Duodenal mucosa (tissue), 2 donors: Measurements from ENCODE around the gene CKB.

Experiments
- H3K27ac ChIP-seq: one replicate; pipeline ENCODE4 v1.7.0; 2013; ENCODE audit warnings: low read depth, low read length
- H3K27me3 ChIP-seq, 2 donors: one replicate each; pipeline ENCODE4 v1.7.0; 2013; ENCODE audit warnings: low read length in 2 of 2, control low read depth in 1 of 2; ENCODE audit not compliant: insufficient read depth in 2 of 2, control insufficient read depth in 1 of 2
- H3K36me3 ChIP-seq, 2 donors: one replicate each; pipeline ENCODE4 v1.7.0; 2013; ENCODE audit warnings: low read length in 2 of 2, control low read depth in 1 of 2; ENCODE audit not compliant: insufficient read depth in 2 of 2, control insufficient read depth in 1 of 2
- H3K4me1 ChIP-seq, 2 donors: one replicate each; pipeline ENCODE4 v1.7.0; 2013; ENCODE audit warnings: low read length in 2 of 2, control low read depth in 1 of 2; ENCODE audit not compliant: insufficient read depth in 2 of 2, control insufficient read depth in 1 of 2
- H3K4me3 ChIP-seq, 2 donors: one replicate each; pipeline ENCODE4 v1.7.0; 2013; ENCODE audit warnings: low read length in 2 of 2, low read depth in 1 of 2
- H3K9ac ChIP-seq, 2 donors: one replicate each; pipeline ENCODE4 v1.7.0; 2013; ENCODE audit warnings: low read length in 2 of 2, low read depth in 1 of 2
- H3K9me3 ChIP-seq, 2 donors: one replicate each; pipeline ENCODE4 v1.7.0; 2013; ENCODE audit warnings: low read length in 2 of 2, control low read depth in 1 of 2; ENCODE audit not compliant: control insufficient read depth in 1 of 2

CKB gene

DNA sequence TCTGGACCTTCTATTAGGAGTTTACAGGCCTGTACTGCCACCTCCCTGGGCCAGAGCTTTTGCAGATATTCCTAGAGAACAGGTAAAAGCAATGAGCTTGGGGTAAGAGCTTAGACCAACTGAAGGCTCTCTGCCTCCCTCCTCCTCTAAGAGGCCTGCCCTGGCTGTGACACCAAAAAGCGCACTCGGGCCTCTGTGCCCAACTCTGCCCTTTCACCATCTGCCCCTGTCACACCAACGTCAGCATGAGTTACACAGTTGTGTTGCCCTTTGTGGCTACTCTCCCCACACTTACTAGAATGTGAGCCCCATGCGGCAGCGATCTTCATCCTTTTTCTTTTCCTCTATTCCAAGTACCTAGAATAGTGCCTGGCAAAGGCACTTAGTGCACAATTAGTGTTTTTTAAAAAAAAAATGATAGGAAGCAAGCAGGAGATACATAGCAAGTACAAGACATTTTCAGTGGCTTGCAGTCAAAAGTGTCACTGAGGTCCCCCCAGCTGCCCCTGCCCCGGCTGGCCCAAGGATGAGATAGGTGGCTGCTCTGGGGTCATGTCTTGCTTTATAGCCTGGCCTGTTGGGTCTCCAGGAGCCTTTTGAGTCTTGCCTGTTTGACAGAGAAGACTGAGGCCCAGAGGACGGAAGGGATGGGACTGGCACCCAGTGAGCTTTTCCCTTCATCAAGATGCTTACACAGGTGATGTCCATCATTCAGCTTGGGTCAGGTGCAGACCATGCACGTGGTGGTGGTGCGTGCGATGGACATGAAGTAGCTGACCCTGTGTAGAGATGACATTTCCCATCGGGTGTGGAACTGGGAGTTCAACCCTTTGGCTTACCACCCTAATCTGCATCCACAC is 12.5 kb downstream of the CKB start:
- no peak overlapping the region for H3K9ac ChIP-seq
- H3K4me3 ChIP-seq, result no peak overlapping the region
- peaks cover 14 to 15% of the 10 kb centered on the region in 2 donors for H3K4me1 ChIP-seq
- H3K9me3 ChIP-seq, result no peaks in the 10 kb centered on the region
- no peaks in the 10 kb centered on the region for H3K27me3 ChIP-seq
- H3K36me3 ChIP-seq, result peaks cover 17 to 37% of the 10 kb centered on the region in 2 donors
- no peak overlapping the region for H3K27ac ChIP-seq

DNA sequence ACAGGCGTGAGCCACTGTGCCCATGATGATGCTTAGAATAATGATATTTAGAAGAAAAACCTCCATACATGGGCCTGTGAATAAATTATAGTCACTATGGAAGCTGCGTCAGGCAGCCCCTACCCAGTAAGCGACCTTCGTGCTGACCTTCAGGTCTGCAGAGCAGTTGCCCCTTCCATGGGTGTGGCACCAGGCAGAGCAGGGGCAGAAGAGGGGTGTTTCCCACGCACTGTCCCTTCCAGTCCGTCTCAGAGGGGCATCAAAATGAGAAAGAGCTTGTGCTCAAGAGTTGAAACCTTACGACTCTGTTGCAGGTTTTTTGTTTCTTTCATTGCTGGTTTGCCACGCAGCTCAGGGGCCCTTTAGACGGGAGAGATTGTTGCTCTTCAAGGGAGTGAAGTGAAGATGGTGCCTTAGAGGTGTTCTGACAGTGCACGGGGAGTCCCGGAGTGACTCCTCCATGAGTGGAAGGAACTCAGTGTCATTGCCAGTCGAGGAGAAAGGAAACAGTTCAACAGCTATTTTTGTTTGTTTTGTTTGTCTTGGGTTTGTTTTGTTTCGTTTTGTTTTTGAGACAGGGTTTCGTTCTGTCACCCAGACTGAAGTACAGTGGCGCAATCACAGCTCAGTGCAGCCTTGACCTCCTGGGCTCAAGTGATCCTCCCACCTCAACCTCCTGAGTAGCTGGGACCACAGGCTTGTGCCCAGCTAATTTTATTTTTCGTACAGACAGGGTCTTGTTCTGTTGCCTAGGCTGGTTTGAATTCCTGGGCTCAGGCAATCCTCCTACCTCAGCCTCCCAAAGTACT is 13.9 kb downstream of the CKB start:
- H3K27me3 ChIP-seq, result no peaks in the 10 kb centered on the region
- no peak overlapping the region for H3K9ac ChIP-seq
- no peak overlapping the region for H3K27ac ChIP-seq
- peaks cover 14 to 15% of the 10 kb centered on the region in 2 donors for H3K4me1 ChIP-seq
- no peaks in the 10 kb centered on the region for H3K9me3 ChIP-seq
- peaks cover 26 to 45% of the 10 kb centered on the region in 2 donors for H3K36me3 ChIP-seq
- no peak overlapping the region for H3K4me3 ChIP-seq

DNA sequence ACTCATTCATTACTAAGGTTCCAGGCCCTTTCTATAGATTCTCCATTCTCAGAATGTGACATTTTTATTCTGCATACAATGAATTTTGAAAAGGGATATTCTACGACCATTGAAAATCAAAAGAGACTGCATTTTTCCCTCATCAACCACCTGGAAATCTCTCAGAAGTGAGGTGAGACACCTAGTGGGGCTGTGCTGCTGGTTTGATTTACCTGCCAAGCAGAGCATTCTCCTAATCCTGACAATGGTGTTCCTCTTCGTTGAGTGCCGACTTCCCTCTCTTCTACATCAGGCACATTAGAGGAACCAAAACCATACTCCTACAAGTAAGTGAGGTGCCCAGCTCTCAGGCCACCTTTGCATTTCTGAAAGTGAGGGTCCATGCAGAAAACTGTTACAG is 14.9 kb downstream of the CKB start:
- Histone ChIP-seq H3K9ac (no peak overlapping the region), H3K9me3 (no peaks in the 10 kb centered on the region), H3K4me1 (peaks cover 5 to 7% of the 10 kb centered on the region in 2 donors), H3K4me3 (no peak overlapping the region), H3K36me3 (peaks cover 36 to 55% of the 10 kb centered on the region in 2 donors), H3K27me3 (no peaks in the 10 kb centered on the region), H3K27ac (no peak overlapping the region)

DNA sequence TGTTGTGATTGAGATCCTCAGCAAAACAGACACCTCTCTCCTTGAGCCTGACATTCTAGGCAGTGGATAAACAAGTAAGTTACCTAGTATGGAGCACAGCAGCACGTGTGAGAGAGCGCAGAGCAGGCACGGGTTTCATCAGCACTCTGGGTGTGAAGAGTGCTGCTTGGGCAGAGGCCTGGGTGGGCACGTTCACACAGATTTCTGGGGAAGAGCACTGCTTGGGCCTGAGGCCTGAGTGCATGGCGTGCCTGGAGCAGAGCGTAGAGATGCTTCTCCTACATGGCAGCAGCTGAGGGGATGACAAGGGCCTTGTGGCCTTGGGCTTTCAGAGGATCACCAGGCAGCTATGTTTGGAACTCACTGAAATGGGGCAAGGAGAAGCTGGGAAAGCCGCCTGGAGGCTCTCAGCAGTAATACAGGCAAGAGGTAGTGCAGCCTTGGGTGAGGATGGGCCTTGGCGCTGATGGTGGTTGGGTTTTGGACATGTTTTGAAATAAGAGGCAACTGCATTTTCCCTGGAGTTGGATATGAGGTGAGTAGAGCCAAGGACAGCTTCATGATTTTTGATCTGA is 17.6 kb downstream of the CKB start:
- no peaks in the 10 kb centered on the region for H3K27me3 ChIP-seq
- no peak overlapping the region for H3K9ac ChIP-seq
- no peak overlapping the region for H3K27ac ChIP-seq
- peaks cover 39 to 61% of the 10 kb centered on the region in 2 donors for H3K36me3 ChIP-seq
- H3K4me3 ChIP-seq, result no peak overlapping the region
- H3K4me1 ChIP-seq, result no peaks in the 10 kb centered on the region
- H3K9me3 ChIP-seq, result no peaks in the 10 kb centered on the region

DNA sequence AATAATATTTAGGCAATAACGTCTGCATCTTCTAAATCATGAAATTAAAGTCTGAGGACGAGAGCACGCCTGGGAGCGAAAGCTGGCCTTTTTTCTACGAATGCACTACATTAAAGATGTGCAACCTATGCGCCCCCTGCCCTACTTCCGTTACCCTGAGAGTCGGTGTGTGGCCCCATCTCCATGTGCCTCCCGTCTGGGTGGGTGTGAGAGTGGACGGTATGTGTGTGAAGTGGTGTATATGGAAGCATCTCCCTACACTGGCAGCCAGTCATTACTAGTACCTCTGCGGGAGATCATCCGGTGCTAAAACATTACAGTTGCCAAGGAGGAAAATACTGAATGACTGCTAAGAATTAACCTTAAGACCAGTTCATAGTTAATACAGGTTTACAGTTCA is 19.3 kb downstream of the CKB start:
- Histone ChIP-seq H3K9ac (no peak overlapping the region), H3K4me1 (no peaks in the 10 kb centered on the region), H3K36me3 (peaks cover 37 to 62% of the 10 kb centered on the region in 2 donors), H3K9me3 (no peaks in the 10 kb centered on the region), H3K4me3 (no peak overlapping the region), H3K27ac (no peak overlapping the region), H3K27me3 (no peaks in the 10 kb centered on the region)

DNA sequence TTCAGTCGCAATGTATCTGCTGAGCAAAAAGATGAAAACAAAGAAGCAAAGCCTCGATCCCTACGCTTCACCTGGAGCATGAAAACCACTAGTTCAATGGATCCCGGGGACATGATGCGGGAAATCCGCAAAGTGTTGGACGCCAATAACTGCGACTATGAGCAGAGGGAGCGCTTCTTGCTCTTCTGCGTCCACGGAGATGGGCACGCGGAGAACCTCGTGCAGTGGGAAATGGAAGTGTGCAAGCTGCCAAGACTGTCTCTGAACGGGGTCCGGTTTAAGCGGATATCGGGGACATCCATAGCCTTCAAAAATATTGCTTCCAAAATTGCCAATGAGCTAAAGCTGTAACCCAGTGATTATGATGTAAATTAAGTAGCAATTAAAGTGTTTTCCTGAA is 19.8 kb downstream of the CKB start:
- Histone ChIP-seq H3K36me3 (peaks cover 37 to 64% of the 10 kb centered on the region in 2 donors), H3K9ac (no peak overlapping the region), H3K27me3 (no peaks in the 10 kb centered on the region), H3K9me3 (no peaks in the 10 kb centered on the region), H3K4me1 (no peaks in the 10 kb centered on the region), H3K4me3 (no peak overlapping the region), H3K27ac (no peak overlapping the region)

DNA sequence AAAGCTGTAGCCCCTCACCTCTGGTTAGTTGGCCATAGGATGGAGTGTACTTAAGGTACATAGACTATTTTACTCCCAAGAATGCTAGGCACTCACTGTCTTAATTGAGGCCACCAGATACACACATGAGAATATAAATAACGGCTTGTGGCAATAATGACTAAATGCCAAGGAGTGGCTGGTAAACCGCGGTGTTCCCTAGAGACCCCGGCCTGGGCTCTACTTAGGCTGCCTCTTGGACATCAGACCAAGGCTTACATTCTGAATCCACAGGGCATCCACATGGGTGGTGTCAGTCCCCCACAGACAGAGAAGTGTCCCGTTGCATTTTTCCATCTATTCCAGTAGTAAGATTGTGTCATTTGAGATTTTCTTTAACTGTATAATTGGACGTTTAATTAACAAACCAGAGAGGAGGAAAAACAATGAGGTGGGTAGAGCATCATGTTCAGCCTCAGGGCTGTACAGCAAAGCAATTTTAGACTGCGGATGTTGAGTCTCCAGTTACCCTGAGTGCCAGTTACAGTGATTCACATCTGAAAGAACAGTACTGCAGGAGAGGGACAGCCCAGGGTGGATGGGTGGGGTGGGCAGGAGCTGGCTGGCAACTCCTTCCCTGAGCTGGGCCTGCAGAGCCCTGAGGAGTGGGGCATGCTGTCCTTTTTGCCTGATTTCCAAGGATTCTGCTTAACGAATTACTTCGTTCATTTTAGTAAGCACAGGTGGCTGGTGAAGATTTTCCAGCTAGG is 20.5 kb downstream of the CKB start:
- no peak overlapping the region for H3K4me3 ChIP-seq
- H3K36me3 ChIP-seq, result peaks cover 37 to 62% of the 10 kb centered on the region in 2 donors
- H3K27me3 ChIP-seq, result no peaks in the 10 kb centered on the region
- H3K9me3 ChIP-seq, result no peaks in the 10 kb centered on the region
- no peaks in the 10 kb centered on the region for H3K4me1 ChIP-seq
- no peak overlapping the region for H3K9ac ChIP-seq
- no peak overlapping the region for H3K27ac ChIP-seq

DNA sequence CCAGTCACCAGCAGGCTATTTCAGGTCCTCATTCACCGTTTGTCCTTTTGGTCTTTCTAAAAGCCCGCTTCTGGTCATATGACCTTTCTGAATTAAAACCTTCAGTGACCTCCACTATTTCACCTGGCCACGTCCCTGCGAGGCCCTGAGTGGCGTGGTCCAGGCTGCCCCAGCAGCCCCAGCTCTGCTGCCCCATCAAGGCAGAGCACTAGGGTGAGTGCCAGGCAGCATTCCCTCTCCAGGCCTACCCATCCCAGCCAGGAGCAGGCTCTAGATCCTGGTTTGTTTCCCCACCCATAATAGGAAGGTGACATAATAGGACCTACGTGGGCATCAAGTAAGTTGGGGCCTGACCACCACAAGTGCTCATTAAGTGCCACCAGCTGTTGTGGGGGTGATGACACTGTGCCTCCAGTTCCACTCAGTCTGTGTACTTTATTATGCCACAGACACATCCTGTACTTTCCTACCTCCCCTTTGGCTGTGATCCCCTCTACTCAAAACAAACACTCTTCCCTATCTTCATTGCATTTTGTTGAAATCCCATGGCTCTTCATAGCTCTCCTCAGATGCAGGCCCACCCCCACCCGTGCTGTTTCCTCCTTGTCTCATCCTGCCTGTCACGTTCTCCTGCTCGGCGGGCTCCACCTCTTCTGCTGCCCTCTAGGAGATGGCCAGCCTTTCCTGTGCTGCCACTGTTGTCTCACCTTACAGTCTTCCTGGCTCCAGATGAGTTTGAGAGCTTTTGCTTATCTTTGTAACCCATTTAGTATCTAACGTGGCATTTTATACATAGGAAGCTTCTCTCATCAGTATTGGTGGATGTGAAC is 21.4 kb downstream of the CKB start:
- Histone ChIP-seq H3K4me3 (no peak overlapping the region), H3K27me3 (no peaks in the 10 kb centered on the region), H3K9ac (no peak overlapping the region), H3K27ac (no peak overlapping the region), H3K4me1 (no peaks in the 10 kb centered on the region), H3K36me3 (peaks cover 37 to 66% of the 10 kb centered on the region in 2 donors), H3K9me3 (no peaks in the 10 kb centered on the region)
